Measurements from ENCODE around the gene HSD17B1. TPM values are rescaled to one million over a fixed set of nuclear protein-coding genes. Genes with fewer than 3 reads are reported as not detected.

The HSD17B1 gene
- total RNA-seq, 1 experiment from 2014 or later = 1.5 TPM

DNA sequence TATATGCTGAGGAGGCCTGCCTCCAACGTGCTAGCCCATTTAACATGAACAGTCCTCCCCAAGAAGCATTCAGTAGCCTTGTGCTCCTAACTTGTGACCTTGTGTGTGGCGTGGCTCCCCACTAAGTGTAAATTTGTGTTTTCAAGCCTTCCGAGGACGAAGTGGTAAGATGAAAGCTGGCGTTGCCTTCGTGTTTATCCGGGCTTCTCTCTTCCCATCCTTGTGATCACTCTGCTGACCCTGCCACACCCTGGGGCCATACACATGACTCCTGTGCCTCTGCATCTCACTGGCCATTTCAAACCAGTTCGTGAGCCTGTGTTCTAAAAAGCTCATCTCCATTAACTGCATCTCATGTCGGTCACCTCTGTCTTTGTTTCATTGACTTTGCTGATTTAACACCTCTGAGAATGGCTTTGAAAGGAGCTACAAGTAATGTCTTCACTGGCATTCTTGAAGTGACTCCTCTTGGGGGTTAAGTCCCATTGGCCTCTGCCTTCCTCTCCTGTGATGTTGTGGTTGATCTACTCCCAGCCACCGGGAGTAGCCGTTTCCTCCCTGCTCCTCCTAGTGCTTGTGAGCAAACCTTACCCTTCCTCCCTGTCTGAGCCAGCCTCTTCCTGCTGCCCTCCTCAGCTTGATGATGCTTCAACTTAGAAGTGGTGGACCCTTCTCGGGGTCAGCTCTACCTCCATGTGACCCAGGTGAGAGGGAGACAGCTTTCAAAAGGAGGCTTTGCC lies 44.1 kb upstream of the HSD17B1 start:
- H3K4me2 ChIP-seq (ENCODE audit: low read length) = no peak overlapping the region
- DNase-seq (no peak), ATAC-seq (no peak)
- no peaks in the 10 kb centered on the region for H3K4me1 ChIP-seq (ENCODE audit: insufficient read depth, low read length)
- ChIA-PET CTCF (no interaction called here), POLR2A (ENCODE audit: unreplicated experiment) (no interaction called here)
- no peaks in the 10 kb centered on the region for H3F3A ChIP-seq (ENCODE audit: low read length, unreplicated experiment)
- TF ChIP-seq, protein P1, sequence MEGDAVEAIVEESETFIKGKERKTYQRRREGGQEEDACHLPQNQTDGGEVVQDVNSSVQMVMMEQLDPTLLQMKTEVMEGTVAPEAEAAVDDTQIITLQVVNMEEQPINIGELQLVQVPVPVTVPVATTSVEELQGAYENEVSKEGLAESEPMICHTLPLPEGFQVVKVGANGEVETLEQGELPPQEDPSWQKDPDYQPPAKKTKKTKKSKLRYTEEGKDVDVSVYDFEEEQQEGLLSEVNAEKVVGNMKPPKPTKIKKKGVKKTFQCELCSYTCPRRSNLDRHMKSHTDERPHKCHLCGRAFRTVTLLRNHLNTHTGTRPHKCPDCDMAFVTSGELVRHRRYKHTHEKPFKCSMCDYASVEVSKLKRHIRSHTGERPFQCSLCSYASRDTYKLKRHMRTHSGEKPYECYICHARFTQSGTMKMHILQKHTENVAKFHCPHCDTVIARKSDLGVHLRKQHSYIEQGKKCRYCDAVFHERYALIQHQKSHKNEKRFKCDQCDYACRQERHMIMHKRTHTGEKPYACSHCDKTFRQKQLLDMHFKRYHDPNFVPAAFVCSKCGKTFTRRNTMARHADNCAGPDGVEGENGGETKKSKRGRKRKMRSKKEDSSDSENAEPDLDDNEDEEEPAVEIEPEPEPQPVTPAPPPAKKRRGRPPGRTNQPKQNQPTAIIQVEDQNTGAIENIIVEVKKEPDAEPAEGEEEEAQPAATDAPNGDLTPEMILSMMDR (conservative IDR thresholded peaks at IDR 0.05; ENCODE audit: low read depth, low read length) = no peak
- TF ChIP-seq EZH2phosphoT487 (IDR thresholded peaks at IDR 0.05; ENCODE audit: borderline replicate concordance, low read length) = no peak
- no peak for TF ChIP-seq EZH2 (IDR thresholded peaks at IDR 0.05; ENCODE audit: low read length, unreplicated experiment)
- H3K27me3 ChIP-seq (ENCODE audit: low read length) = no peaks in the 10 kb centered on the region
- no peaks in the 10 kb centered on the region for H3K9me2 ChIP-seq (replicated peaks; ENCODE audit: low read length)
- H3K9me3 ChIP-seq (ENCODE audit: low read length) = no peaks in the 10 kb centered on the region
- H2AFZ ChIP-seq (ENCODE audit: low read length) = no peak overlapping the region
- no peaks in the 10 kb centered on the region for H3K79me2 ChIP-seq (ENCODE audit: low read length)
- no peaks in the 10 kb centered on the region for H3K36me3 ChIP-seq (ENCODE audit: low read depth, low read length)
- no peak overlapping the region for H3K9ac ChIP-seq (ENCODE audit: low read length)
- no peaks in the 10 kb centered on the region for H4K20me1 ChIP-seq (ENCODE audit: low read length)
- H3K27ac ChIP-seq (ENCODE audit: low read length) = no peak overlapping the region
- H3K4me3 ChIP-seq (ENCODE audit: low read length) = no peak overlapping the region
- BruUV-seq (replicated peaks) = no TSS peak
- intact Hi-C loops (cut with micrococcal nuclease) = no loop called here

DNA sequence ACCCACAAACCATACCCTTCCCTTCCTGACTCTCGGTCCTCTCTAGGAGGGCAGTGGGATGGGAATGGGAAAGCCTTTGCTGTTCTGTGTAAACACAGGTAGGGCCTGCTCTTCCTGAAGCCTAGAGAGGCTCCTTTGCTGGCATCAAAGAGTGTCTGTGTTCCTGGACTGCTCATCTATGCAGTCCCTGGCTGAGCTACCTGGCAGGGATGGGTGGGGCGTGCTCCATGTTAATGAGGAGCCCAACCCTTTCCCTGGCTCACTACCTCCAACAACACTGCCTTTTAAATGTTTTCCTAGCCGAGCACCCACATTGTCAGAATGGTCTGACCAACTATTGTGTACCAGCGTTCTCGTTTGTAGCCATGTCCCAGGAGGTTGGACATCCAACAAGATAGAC lies 43.3 kb upstream of the HSD17B1 start:
- BruUV-seq (replicated peaks) = no TSS peak

DNA sequence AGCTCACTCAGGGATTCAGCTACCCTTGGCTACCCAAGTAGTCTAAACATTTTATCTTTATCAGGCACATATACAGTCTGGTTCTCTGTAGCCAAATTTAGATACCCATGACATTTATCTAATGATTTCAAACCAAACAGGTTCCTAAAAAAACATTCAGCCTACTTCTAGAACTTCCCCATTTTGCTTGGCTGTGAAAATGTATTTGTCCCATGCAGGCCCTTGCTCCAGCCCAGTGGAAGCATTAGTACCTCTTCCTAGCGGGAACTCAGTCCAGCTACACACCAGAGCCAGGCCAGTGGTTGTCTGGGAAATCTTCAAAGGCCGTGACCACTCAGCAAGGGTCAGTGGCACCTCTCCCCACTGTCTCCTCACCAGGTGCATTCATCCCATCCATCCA lies 42.9 kb upstream of the HSD17B1 start:
- Histone ChIP-seq H3K4me3 (ENCODE audit: low read length) (no peak overlapping the region), H3K4me1 (ENCODE audit: insufficient read depth, low read length) (no peaks in the 10 kb centered on the region), H3K4me2 (ENCODE audit: low read length) (no peak overlapping the region), H3K27ac (ENCODE audit: low read length) (no peak overlapping the region), H3K9ac (ENCODE audit: low read length) (no peak overlapping the region), H3K36me3 (ENCODE audit: low read depth, low read length) (no peaks in the 10 kb centered on the region), H3K9me3 (ENCODE audit: low read length) (no peaks in the 10 kb centered on the region), H4K20me1 (ENCODE audit: low read length) (no peaks in the 10 kb centered on the region), H3K79me2 (ENCODE audit: low read length) (no peaks in the 10 kb centered on the region), H3F3A (ENCODE audit: low read length, unreplicated experiment) (no peaks in the 10 kb centered on the region), H3K27me3 (ENCODE audit: low read length) (no peaks in the 10 kb centered on the region), H3K9me2 (replicated peaks; ENCODE audit: low read length) (no peaks in the 10 kb centered on the region), H2AFZ (ENCODE audit: low read length) (no peak overlapping the region)
- no peak for TF ChIP-seq EZH2phosphoT487 (IDR thresholded peaks at IDR 0.05; ENCODE audit: borderline replicate concordance, low read length)
- TF ChIP-seq, protein P1 (conservative IDR thresholded peaks at IDR 0.05; ENCODE audit: low read depth, low read length) = no peak
- TF ChIP-seq EZH2 (IDR thresholded peaks at IDR 0.05; ENCODE audit: low read length, unreplicated experiment) = no peak
- DNase-seq (no peak), ATAC-seq (no peak)
- intact Hi-C loops (cut with micrococcal nuclease) = no loop called here
- CTCF ChIA-PET = no interaction called here
- no TSS peak for BruUV-seq (replicated peaks)
- POLR2A ChIA-PET (ENCODE audit: unreplicated experiment) = no interaction called here

More for the DNA sequence above, 43.3 kb upstream of the HSD17B1 start:
- no peak overlapping the region for H3K4me2 ChIP-seq (ENCODE audit: low read length)
- H3F3A ChIP-seq (ENCODE audit: low read length, unreplicated experiment) = no peaks in the 10 kb centered on the region
- H3K27ac ChIP-seq (ENCODE audit: low read length) = no peak overlapping the region
- no peak overlapping the region for H3K9ac ChIP-seq (ENCODE audit: low read length)
- no peaks in the 10 kb centered on the region for H4K20me1 ChIP-seq (ENCODE audit: low read length)
- intact Hi-C loops (cut with micrococcal nuclease) = no loop called here
- no peak overlapping the region for H2AFZ ChIP-seq (ENCODE audit: low read length)
- H3K9me3 ChIP-seq (ENCODE audit: low read length) = no peaks in the 10 kb centered on the region
- ChIA-PET CTCF (no interaction called here), POLR2A (ENCODE audit: unreplicated experiment) (no interaction called here)
- TF ChIP-seq EZH2phosphoT487 (IDR thresholded peaks at IDR 0.05; ENCODE audit: borderline replicate concordance, low read length) = no peak
- TF ChIP-seq, protein P1 (conservative IDR thresholded peaks at IDR 0.05; ENCODE audit: low read depth, low read length) = no peak
- no peaks in the 10 kb centered on the region for H3K9me2 ChIP-seq (replicated peaks; ENCODE audit: low read length)
- no peaks in the 10 kb centered on the region for H3K4me1 ChIP-seq (ENCODE audit: insufficient read depth, low read length)
- ATAC-seq (no peak), DNase-seq (no peak)
- H3K27me3 ChIP-seq (ENCODE audit: low read length) = no peaks in the 10 kb centered on the region
- no peak overlapping the region for H3K4me3 ChIP-seq (ENCODE audit: low read length)
- H3K79me2 ChIP-seq (ENCODE audit: low read length) = no peaks in the 10 kb centered on the region
- H3K36me3 ChIP-seq (ENCODE audit: low read depth, low read length) = no peaks in the 10 kb centered on the region

Measured in PC-3 (cell line).